ENCODE results near the gene DIDO1.

Gene DIDO1

GRCh38 chr20:62966212-62967148, 40.2 kb upstream of the DIDO1 start:
- TF ChIP-seq ZFX (IDR thresholded peaks at IDR 0.05; ENCODE audit: borderline replicate concordance): no peak

DNA sequence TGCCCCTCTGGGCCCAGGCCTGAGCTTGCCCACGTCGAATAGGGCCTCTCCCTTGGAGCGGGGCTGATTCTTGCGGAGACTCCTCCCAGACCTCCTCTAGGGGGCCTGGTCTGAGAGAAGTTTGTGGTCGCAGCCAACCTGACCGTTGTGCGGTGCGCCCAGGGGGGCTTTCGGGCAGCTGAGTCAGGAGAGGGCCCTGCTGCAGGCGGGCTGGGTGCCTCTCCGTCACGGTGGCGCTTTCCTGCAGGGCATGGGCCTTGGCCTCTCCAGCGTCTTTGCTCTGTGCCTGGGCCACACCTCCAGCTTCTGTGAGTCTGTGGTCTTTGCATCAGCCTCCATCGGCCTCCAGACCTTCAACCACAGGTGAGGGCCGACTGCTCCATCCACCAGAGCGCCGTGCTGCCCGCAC, 39.1 kb upstream of the DIDO1 start:
- H3K27ac ChIP-seq: no peak overlapping the region
- TF ChIP-seq CTCF (IDR thresholded peaks at IDR 0.05) (no peak), ZFX (IDR thresholded peaks at IDR 0.05; ENCODE audit: borderline replicate concordance) (no peak)

More at GRCh38 chr20:62966212-62967148, 40.2 kb upstream of the DIDO1 start:
- H3K27ac ChIP-seq: no peak overlapping the region

DNA sequence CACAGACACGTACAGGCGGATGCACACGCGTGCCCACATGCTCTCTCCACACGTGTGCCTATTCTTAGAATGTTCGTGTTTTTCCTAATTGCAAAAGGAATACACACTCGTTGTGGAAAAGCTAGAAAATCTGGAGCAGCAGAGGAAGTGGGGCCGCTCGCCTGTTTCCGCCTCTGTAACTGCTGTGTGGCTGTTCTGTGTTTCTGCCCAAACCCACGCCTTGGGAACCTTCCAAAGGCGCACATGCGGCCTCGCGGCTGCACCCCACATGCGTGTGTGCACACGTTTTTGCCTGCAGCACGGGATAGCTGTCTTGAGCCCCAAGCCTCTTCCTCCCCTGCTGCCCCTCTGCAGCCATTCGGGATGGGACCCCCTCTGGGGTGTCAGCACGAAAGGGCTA, 38.4 kb upstream of the DIDO1 start:
- TF ChIP-seq CTCF (IDR thresholded peaks at IDR 0.05) (no peak), ZFX (IDR thresholded peaks at IDR 0.05; ENCODE audit: borderline replicate concordance) (no peak)
- H3K27ac ChIP-seq: no peak overlapping the region

GRCh38 chr20:62963614-62964397, 37.5 kb upstream of the DIDO1 start:
- no peak for TF ChIP-seq ZFX (IDR thresholded peaks at IDR 0.05; ENCODE audit: borderline replicate concordance)
- no peak for TF ChIP-seq CTCF (IDR thresholded peaks at IDR 0.05)
- H3K27ac ChIP-seq: no peak overlapping the region

- no peak for TF ChIP-seq CTCF (IDR thresholded peaks at IDR 0.05)
- no peak for TF ChIP-seq ZFX (IDR thresholded peaks at IDR 0.05; ENCODE audit: borderline replicate concordance)
- no peak overlapping the region for H3K27ac ChIP-seq
Measured at GRCh38 chr20:62962891-62963613, 36.7 kb upstream of the DIDO1 start.

- TF ChIP-seq ZFX (IDR thresholded peaks at IDR 0.05; ENCODE audit: borderline replicate concordance) (no peak), CTCF (IDR thresholded peaks at IDR 0.05) (no peak)
- H3K27ac ChIP-seq: no peak overlapping the region
Measured at GRCh38 chr20:62962221-62962879, 36.0 kb upstream of the DIDO1 start.

- no peak overlapping the region for H3K27ac ChIP-seq
- TF ChIP-seq ZFX (IDR thresholded peaks at IDR 0.05; ENCODE audit: borderline replicate concordance) (no peak), CTCF (IDR thresholded peaks at IDR 0.05) (no peak)
Measured at GRCh38 chr20:62961799-62962198, 35.5 kb upstream of the DIDO1 start.
